H9 (cell line): ENCODE results near the gene PHF1. TPM values are rescaled to one million over a fixed set of nuclear protein-coding genes. Genes with fewer than 3 reads are reported as not detected.

Experiments
- DNase-seq: peaks from one replicate; pipeline ENCODE4 v3.0.0-alpha.2; 2017
- H2AFZ ChIP-seq: one replicate; pipeline ENCODE4 v1.6.1; 2013; ENCODE audit warnings: mild to moderate bottlenecking, low read length, control low read depth, moderate library complexity
- H2AK5ac ChIP-seq: 2 replicates; pipeline ENCODE4 v1.6.1; 2013; ENCODE audit warnings: low read length, control low read depth, mixed read lengths; ENCODE audit not compliant: insufficient read length
- H2BK120ac ChIP-seq: one replicate; pipeline ENCODE4 v1.6.1; 2013; ENCODE audit warnings: low read depth, mild to moderate bottlenecking, low read length, control low read depth, inconsistent platforms; ENCODE audit not compliant: poor library complexity, severe bottlenecking
- H2BK12ac ChIP-seq: 2 replicates; pipeline ENCODE4 v1.6.1; 2013; ENCODE audit warnings: low read length, control low read depth, mixed read lengths, low read depth; ENCODE audit not compliant: insufficient read length
- H2BK15ac ChIP-seq: 2 replicates; pipeline ENCODE4 v1.6.1; 2013; ENCODE audit warnings: low read depth, low read length, control low read depth
- H2BK20ac ChIP-seq: one replicate; pipeline ENCODE4 v1.6.1; 2013; ENCODE audit warnings: low read depth, mild to moderate bottlenecking, low read length, control low read depth, inconsistent platforms; ENCODE audit not compliant: poor library complexity, severe bottlenecking
- H2BK5ac ChIP-seq: 2 replicates; pipeline ENCODE4 v1.6.1; 2013; ENCODE audit warnings: low read length, control low read depth, mixed read lengths; ENCODE audit not compliant: insufficient read length
- H3K14ac ChIP-seq: 2 replicates; pipeline ENCODE4 v1.6.1; 2013; ENCODE audit warnings: low read length, control low read depth; ENCODE audit not compliant: insufficient read depth
- H3K18ac ChIP-seq: 2 replicates; pipeline ENCODE4 v1.6.1; 2013; ENCODE audit warnings: low read depth, mild to moderate bottlenecking, mixed read lengths, low read length, control low read depth; ENCODE audit not compliant: insufficient read length
- H3K23ac ChIP-seq: 2 replicates; pipeline ENCODE4 v1.6.1; 2013; ENCODE audit warnings: low read length, control low read depth, mixed read lengths, low read depth; ENCODE audit not compliant: insufficient read length
- H3K23me2 ChIP-seq: 2 replicates; pipeline ENCODE4 v1.6.1; 2013; ENCODE audit warnings: low read depth, mild to moderate bottlenecking, mixed read lengths, low read length, control low read depth; ENCODE audit not compliant: insufficient read length, poor library complexity, severe bottlenecking
- H3K27ac ChIP-seq: 2 replicates; pipeline ENCODE4 v1.5.1; 2013; ENCODE audit warnings: low read length, control low read depth, mixed read lengths, low read depth; ENCODE audit not compliant: insufficient read length
- H3K27me3 ChIP-seq: 2 replicates; pipeline ENCODE4 v1.6.1; 2013; ENCODE audit warnings: low read length, control low read depth, inconsistent platforms; ENCODE audit not compliant: insufficient read depth
- H3K4ac ChIP-seq: 2 replicates; pipeline ENCODE4 v1.6.1; 2013; ENCODE audit warnings: low read depth, mild to moderate bottlenecking, control low read depth, inconsistent platforms, low read length, moderate library complexity
- H3K4me1 ChIP-seq: 2 replicates; pipeline ENCODE4 v1.6.1; 2013; ENCODE audit warnings: low read length, control low read depth, inconsistent platforms; ENCODE audit not compliant: insufficient read depth
- H3K4me2 ChIP-seq: 2 replicates; pipeline ENCODE4 v1.6.1; 2013; ENCODE audit warnings: low read length, control low read depth, mixed read lengths; ENCODE audit not compliant: insufficient read length, insufficient read depth
- H3K56ac ChIP-seq: 2 replicates; pipeline ENCODE4 v1.6.1; 2013; ENCODE audit warnings: low read depth, mild to moderate bottlenecking, mixed read lengths, low read length, control low read depth; ENCODE audit not compliant: insufficient read length
- H3K79me1 ChIP-seq: 2 replicates; pipeline ENCODE4 v1.6.1; 2013; ENCODE audit warnings: low read depth, mild to moderate bottlenecking, moderate library complexity, low read length, control low read depth, inconsistent platforms; ENCODE audit not compliant: insufficient read depth, poor library complexity, severe bottlenecking
- H3K79me2 ChIP-seq: 2 replicates; pipeline ENCODE4 v1.6.1; 2013; ENCODE audit warnings: low read length, control low read depth, inconsistent platforms; ENCODE audit not compliant: insufficient read depth
- H3K9ac ChIP-seq: 2 replicates; pipeline ENCODE4 v1.6.1; 2013; ENCODE audit warnings: low read length, control low read depth, mixed read lengths; ENCODE audit not compliant: insufficient read length; ENCODE audit errors: extremely low read depth
- H3K9me3 ChIP-seq: one replicate; pipeline ENCODE4 v1.6.1; 2013; ENCODE audit warnings: low read depth, low read length, inconsistent platforms; ENCODE audit not compliant: control insufficient read depth
- H3T11ph ChIP-seq: one replicate; pipeline ENCODE4 v1.6.1; 2013; ENCODE audit warnings: mild to moderate bottlenecking, low read length, control low read depth, inconsistent platforms
- H4K20me1 ChIP-seq: one replicate; pipeline ENCODE4 v1.6.1; 2013; ENCODE audit not compliant: control insufficient read depth, insufficient read length, insufficient read depth
- H4K5ac ChIP-seq: 2 replicates; pipeline ENCODE4 v1.6.1; 2013; ENCODE audit warnings: low read depth, mild to moderate bottlenecking, mixed read lengths, low read length, control low read depth; ENCODE audit not compliant: insufficient read length
- H4K8ac ChIP-seq: replicated peaks from 2 replicates; pipeline ENCODE4 v1.6.1; 2013; ENCODE audit warnings: low read length, control low read depth, mixed read lengths, low read depth; ENCODE audit not compliant: insufficient read length
- H4K91ac ChIP-seq: 2 replicates; pipeline ENCODE4 v1.6.1; 2013; ENCODE audit warnings: low read depth, mild to moderate bottlenecking, moderate library complexity, mixed read lengths, low read length, control low read depth; ENCODE audit not compliant: insufficient read length
- H3K27ac Mint-ChIP-seq, 3 experiments: 2 replicates in 2 of 3; 3 replicates in 1 of 3; pipeline ENCODE4 v1.8.0; 2020 to 2021; ENCODE audit warnings: mixed read lengths in 3 of 3, mild to moderate bottlenecking in 1 of 3, moderate library complexity in 1 of 3
- H3K27me3 Mint-ChIP-seq: 2 replicates; pipeline ENCODE4 v1.8.0; 2021; ENCODE audit warnings: low read depth, mild to moderate bottlenecking, moderate library complexity, mixed read lengths
- H3K36me3 Mint-ChIP-seq, 3 experiments: 2 replicates in 2 of 3; 3 replicates in 1 of 3; pipeline ENCODE4 v1.8.0; 2020 to 2021; ENCODE audit warnings: low read depth in 3 of 3, mixed read lengths in 3 of 3; ENCODE audit not compliant: insufficient read depth in 1 of 3
- H3K4me1 Mint-ChIP-seq, 2 experiments: 2 replicates each; pipeline ENCODE4 v1.8.0; 2020; ENCODE audit warnings: mixed read lengths in 2 of 2
- H3K4me3 Mint-ChIP-seq, 2 experiments: 2 replicates in 1 of 2; 3 replicates in 1 of 2; pipeline ENCODE4 v1.8.0; 2020 to 2021; ENCODE audit warnings: mild to moderate bottlenecking in 2 of 2, mixed read lengths in 2 of 2, moderate library complexity in 1 of 2
- H3K9me3 Mint-ChIP-seq, 2 experiments: 2 replicates in 1 of 2; 3 replicates in 1 of 2; pipeline ENCODE4 v1.8.0; 2020; ENCODE audit warnings: mild to moderate bottlenecking in 2 of 2, mixed read lengths in 2 of 2, moderate library complexity in 1 of 2
- WGBS: extraction: QIAGEN DNeasy Blood & Tissue Kit; methylation state at CpG from one replicate; pipeline ENCODE4 v1.1.7; 2013; ENCODE audit warnings: missing lambda C conversion rate, low lambda C conversion rate, mixed read lengths; ENCODE audit not compliant: insufficient read length; ENCODE audit errors: extremely low coverage; 5-methylcytosine and 5-hydroxymethylcytosine counted together
- total RNA-seq: library from RNA; stranded (reverse); gene quantifications from 2 replicates; pipeline ENCODE4 v1.2.1, GENCODE V29; 2021
- TF ChIP-seq, protein P1 (sequence below): fragments of 200-600 bp; sonication (generic); conservative IDR thresholded peaks from 3 replicates; pipeline ENCODE4 v1.8.0; 2021; ENCODE audit warnings: antibody characterized with exemption, mild to moderate bottlenecking

The PHF1 gene
- total RNA-seq, 1 experiment from 2014 or later, result 56.8 TPM

DNA sequence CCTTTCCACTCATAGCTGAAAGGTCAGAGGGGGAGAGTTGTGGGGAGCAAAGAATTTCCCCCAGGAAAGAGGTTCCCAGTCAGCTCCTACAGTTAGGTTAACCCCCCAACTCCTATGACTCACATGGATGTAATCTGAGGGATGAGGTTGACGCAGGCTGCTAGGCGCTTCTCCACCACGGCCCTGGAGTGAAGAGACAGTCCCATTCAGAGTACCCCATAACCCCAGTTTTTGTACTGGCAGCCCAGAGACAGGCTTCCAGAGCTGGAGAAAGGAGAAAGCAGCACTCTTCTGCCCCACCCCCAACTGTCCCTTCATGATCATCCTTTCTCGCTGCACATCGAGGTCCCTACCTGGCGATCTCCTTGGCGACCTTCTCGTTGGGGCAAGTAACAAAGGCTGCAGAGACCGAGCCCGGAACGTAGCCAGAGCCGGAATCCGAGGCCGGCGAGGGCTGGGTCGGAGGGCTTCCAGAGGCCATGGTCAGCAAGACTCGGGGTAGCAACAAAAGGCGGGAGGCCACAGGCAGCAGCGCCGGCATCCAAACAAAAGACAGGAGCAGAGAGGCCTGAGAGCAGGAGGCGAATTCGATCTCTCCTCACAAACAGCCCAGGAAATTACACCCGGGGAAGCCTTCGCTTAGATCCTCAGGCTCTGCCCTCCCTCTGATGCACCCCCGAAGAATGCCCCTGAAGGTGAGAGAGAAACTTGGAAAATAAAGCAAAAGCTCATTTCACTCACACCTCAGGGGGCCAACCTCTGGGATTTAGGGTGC, 6.5 kb downstream of the PHF1 start:
- Mint-ChIP-seq H3K9me3 (no peaks in the 10 kb centered on the region), H3K4me1 (peaks cover 51 to 63% of the 10 kb centered on the region in 2 experiments)
- peaks cover 10% of the 10 kb centered on the region; the same call in 1 of the 2 replicates for H3K79me2 ChIP-seq

More for the DNA sequence above, 6.5 kb downstream of the PHF1 start:
- no peak overlapping the region for H3K23ac ChIP-seq
- H3K18ac ChIP-seq, result peak overlapping the region; percentile 6
- no peaks in the 10 kb centered on the region for H3K9me3 ChIP-seq
- H3K79me1 ChIP-seq, result no peaks in the 10 kb centered on the region
- no peak overlapping the region for H4K91ac ChIP-seq
- H3K27ac Mint-ChIP-seq, result peak overlapping the region; percentile 97 to 100 (median 98)
- H2BK120ac ChIP-seq, result no peak overlapping the region
- H3K4me3 Mint-ChIP-seq, result peak overlapping the region; percentile 97 to 98
- H3K9ac ChIP-seq, result peak overlapping the region; percentile 81
- H4K20me1 ChIP-seq, result no peaks in the 10 kb centered on the region
- H3K4me2 ChIP-seq, result peak overlapping the region; percentile 96
- H2BK5ac ChIP-seq, result no peak overlapping the region
- no peak overlapping the region for H2AFZ ChIP-seq
- no CpG with 5 or more reads among the region's 25 CpGs for WGBS
- H3K4ac ChIP-seq, result no peak overlapping the region
- H3T11ph ChIP-seq, result no peak overlapping the region
- peaks cover 3% of the 10 kb centered on the region; the same call in 1 of the 2 replicates for H3K4me1 ChIP-seq
- no peak overlapping the region for H3K56ac ChIP-seq
- no peak overlapping the region; the same call in 1 of the 2 replicates for H3K14ac ChIP-seq
- peak overlapping the region; percentile 6 for H3K27ac ChIP-seq
- no peak overlapping the region for H4K5ac ChIP-seq
- peaks cover 21% of the 10 kb centered on the region for H3K23me2 ChIP-seq
- H2AK5ac ChIP-seq, result no peak overlapping the region
- H3K36me3 Mint-ChIP-seq, result peaks cover 31 to 54% (median 49%) of the 10 kb centered on the region in 3 experiments
- DNase-seq, result peak; percentile 37
- no peak overlapping the region for H2BK20ac ChIP-seq
- no peak overlapping the region for H2BK15ac ChIP-seq
- H4K8ac ChIP-seq, result no peak overlapping the region
- H3K27me3 Mint-ChIP-seq, result peaks cover 1% of the 10 kb centered on the region
- H2BK12ac ChIP-seq, result no peak overlapping the region
- TF ChIP-seq, protein P1, sequence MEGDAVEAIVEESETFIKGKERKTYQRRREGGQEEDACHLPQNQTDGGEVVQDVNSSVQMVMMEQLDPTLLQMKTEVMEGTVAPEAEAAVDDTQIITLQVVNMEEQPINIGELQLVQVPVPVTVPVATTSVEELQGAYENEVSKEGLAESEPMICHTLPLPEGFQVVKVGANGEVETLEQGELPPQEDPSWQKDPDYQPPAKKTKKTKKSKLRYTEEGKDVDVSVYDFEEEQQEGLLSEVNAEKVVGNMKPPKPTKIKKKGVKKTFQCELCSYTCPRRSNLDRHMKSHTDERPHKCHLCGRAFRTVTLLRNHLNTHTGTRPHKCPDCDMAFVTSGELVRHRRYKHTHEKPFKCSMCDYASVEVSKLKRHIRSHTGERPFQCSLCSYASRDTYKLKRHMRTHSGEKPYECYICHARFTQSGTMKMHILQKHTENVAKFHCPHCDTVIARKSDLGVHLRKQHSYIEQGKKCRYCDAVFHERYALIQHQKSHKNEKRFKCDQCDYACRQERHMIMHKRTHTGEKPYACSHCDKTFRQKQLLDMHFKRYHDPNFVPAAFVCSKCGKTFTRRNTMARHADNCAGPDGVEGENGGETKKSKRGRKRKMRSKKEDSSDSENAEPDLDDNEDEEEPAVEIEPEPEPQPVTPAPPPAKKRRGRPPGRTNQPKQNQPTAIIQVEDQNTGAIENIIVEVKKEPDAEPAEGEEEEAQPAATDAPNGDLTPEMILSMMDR, result no peak
- no peaks in the 10 kb centered on the region for H3K27me3 ChIP-seq
